PC-3 (cell line): ENCODE data around the gene MRI1. TPM values are rescaled to one million over a fixed set of nuclear protein-coding genes. Genes with fewer than 3 reads are reported as not detected.

ENCODE experiments used
- ATAC-seq: fragments of 200-7000 bp; cut with Tn5 transposase; 2 replicates; pipeline ENCODE4 v1.9.1; 2020; ENCODE audit warnings: mild to moderate bottlenecking, moderate library complexity
- Bru-seq: library from RNA; stranded (reverse); fragments of 400-500 nt; gene quantifications from one replicate; lab custom pipeline; 2021; lab: Mats Ljungman, UMichigan
- BruChase-seq, 2 experiments: library from RNA; stranded (reverse); fragments of 400-500 nt; gene quantifications; one replicate each; lab custom pipeline; 2021; lab: Mats Ljungman, UMichigan
- BruUV-seq: library from RNA; stranded (reverse); fragments of 400-500 nt; replicated peaks from 2 replicates; lab custom pipeline; 2021; lab: Mats Ljungman, UMichigan
- CTCF ChIA-PET: fragments of 300-600 bp; sonication (Branson Sonifier 250); formaldehyde crosslinking; loops from one replicate; lab custom pipeline; 2022; ENCODE audit warnings: antibody characterized with exemption; lab: Charles Lee
- POLR2A ChIA-PET: fragments of 300-600 bp; sonication (Branson Sonifier 250); formaldehyde crosslinking; loops from one replicate; lab custom pipeline; 2022; ENCODE audit warnings: antibody characterized with exemption; ENCODE audit not compliant: unreplicated experiment; lab: Charles Lee
- DNase-seq: peaks from one replicate; pipeline ENCODE4 v3.0.0-alpha.2; 2015
- H2AFZ ChIP-seq: fragments of 300-600 bp; sonication (generic); 2 replicates; pipeline ENCODE4 v1.6.0; 2016; ENCODE audit warnings: antibody characterized with exemption, low read length
- H3F3A ChIP-seq: fragments of 300-600 bp; sonication (generic); one replicate; pipeline ENCODE4 v1.6.0; 2017; ENCODE audit warnings: antibody characterized with exemption, low read length, control low read depth, mild to moderate bottlenecking; ENCODE audit not compliant: unreplicated experiment
- H3K27ac ChIP-seq: fragments of 300-600 bp; sonication (generic); 2 replicates; pipeline ENCODE4 v1.5.1; 2016; ENCODE audit warnings: mild to moderate bottlenecking, low read length
- H3K27me3 ChIP-seq: fragments of 300-600 bp; sonication (generic); 2 replicates; pipeline ENCODE4 v1.6.1; 2016; ENCODE audit warnings: low read length, mixed read lengths
- H3K36me3 ChIP-seq: fragments of 300-600 bp; sonication (generic); 2 replicates; pipeline ENCODE4 v1.6.1; 2016; ENCODE audit warnings: low read depth, mixed run types, low read length, mixed read lengths
- H3K4me1 ChIP-seq: fragments of 300-600 bp; sonication (generic); 2 replicates; pipeline ENCODE4 v1.5.1; 2016; ENCODE audit warnings: low read length; ENCODE audit not compliant: insufficient read depth
- H3K4me2 ChIP-seq: fragments of 300-600 bp; sonication (generic); 2 replicates; pipeline ENCODE4 v1.6.0; 2016; ENCODE audit warnings: low read length
- H3K4me3 ChIP-seq: fragments of 300-600 bp; sonication (generic); 2 replicates; pipeline ENCODE4 v1.5.1; 2016; ENCODE audit warnings: mild to moderate bottlenecking, low read length, mixed read lengths
- H3K79me2 ChIP-seq: fragments of 300-600 bp; sonication (generic); 2 replicates; pipeline ENCODE4 v1.6.1; 2017; ENCODE audit warnings: low read length, mixed read lengths
- H3K9ac ChIP-seq: fragments of 300-600 bp; sonication (generic); 2 replicates; pipeline ENCODE4 v1.6.0; 2016; ENCODE audit warnings: mild to moderate bottlenecking, low read length
- H3K9me2 ChIP-seq: fragments of 300-600 bp; sonication (generic); replicated peaks from 2 replicates; pipeline ENCODE4 v1.6.1; 2016; ENCODE audit warnings: mixed run types, low read length, mixed read lengths
- H3K9me3 ChIP-seq: fragments of 300-600 bp; sonication (generic); 2 replicates; pipeline ENCODE4 v1.6.1; 2016; ENCODE audit warnings: low read length, mixed read lengths
- H4K20me1 ChIP-seq: fragments of 300-600 bp; sonication (generic); 2 replicates; pipeline ENCODE4 v1.6.1; 2016; ENCODE audit warnings: low read length, mixed read lengths
- EZH2 ChIP-seq: fragments of 300-600 bp; sonication (generic); IDR thresholded peaks from one replicate; pipeline ENCODE4 v1.6.1; 2017; ENCODE audit warnings: antibody characterized with exemption, mild to moderate bottlenecking, low read length; ENCODE audit not compliant: unreplicated experiment
- intact Hi-C: fragments of 100-400 bp; cut with micrococcal nuclease; formaldehyde crosslinking; loops from 2 replicates; pipeline ENCODE4 v1.9.0; 2023
- long read RNA-seq: library from polyadenylated mRNA; unstranded; transcript quantifications from one replicate; pipeline ENCODE4 v2.0.0, GENCODE V29; 2021; ENCODE audit not compliant: unreplicated experiment
- total RNA-seq: library from RNA; depleted of rRNA; stranded (reverse); fragments of >200 nt; gene quantifications from 2 replicates; pipeline ENCODE4 v1.2.3, GENCODE V29; 2014; rRNA removed
- TF ChIP-seq, protein P1 (sequence below): fragments of 300-600 bp; sonication (generic); conservative IDR thresholded peaks from 2 replicates; pipeline ENCODE4 v1.5.1; 2017; ENCODE audit warnings: antibody characterized with exemption, low read depth, mild to moderate bottlenecking, low read length

Gene MRI1
- total RNA-seq = 85.2 and 140 TPM in 2 replicates
- Bru-seq, nascent RNA = percentile 69 among the genes with signal in this experiment
- BruChase-seq, experiment 1, labeled RNA remaining after a 6-hour chase = percentile 80 among the genes with signal in this experiment
- percentile 84 among the genes with signal in this experiment for BruChase-seq, experiment 2, labeled RNA remaining after a 2-hour chase
- long read RNA-seq, transcript MRI1-201 (6 exons, 1,735 nt) = major isoform, 6 of 29 reads
- long read RNA-seq, partial matches to known transcripts = 6 of 29 reads
- long read RNA-seq, other reads (novel, unspliced or antisense) = 17 of 29 reads

- peaks cover 16% of the 10 kb centered on the region; the same call in 1 of the 2 replicates for H3K36me3 ChIP-seq
- intact Hi-C loops = no loop called here
- CTCF ChIA-PET = interaction anchor here (1.1 kb wide), 1 partner anchor 98 kb away, joined by 5 read pairs; no protein-coding TSS in a partner anchor
- peak; percentile 55 for DNase-seq
- no peaks in the 10 kb centered on the region for H3K9me3 ChIP-seq
- peaks cover 43% of the 10 kb centered on the region for H3K79me2 ChIP-seq
- H3K27ac ChIP-seq = peak within 1 kb of the TSS; percentile 41; the same call in 1 of the 2 replicates
- TF ChIP-seq, protein P1, sequence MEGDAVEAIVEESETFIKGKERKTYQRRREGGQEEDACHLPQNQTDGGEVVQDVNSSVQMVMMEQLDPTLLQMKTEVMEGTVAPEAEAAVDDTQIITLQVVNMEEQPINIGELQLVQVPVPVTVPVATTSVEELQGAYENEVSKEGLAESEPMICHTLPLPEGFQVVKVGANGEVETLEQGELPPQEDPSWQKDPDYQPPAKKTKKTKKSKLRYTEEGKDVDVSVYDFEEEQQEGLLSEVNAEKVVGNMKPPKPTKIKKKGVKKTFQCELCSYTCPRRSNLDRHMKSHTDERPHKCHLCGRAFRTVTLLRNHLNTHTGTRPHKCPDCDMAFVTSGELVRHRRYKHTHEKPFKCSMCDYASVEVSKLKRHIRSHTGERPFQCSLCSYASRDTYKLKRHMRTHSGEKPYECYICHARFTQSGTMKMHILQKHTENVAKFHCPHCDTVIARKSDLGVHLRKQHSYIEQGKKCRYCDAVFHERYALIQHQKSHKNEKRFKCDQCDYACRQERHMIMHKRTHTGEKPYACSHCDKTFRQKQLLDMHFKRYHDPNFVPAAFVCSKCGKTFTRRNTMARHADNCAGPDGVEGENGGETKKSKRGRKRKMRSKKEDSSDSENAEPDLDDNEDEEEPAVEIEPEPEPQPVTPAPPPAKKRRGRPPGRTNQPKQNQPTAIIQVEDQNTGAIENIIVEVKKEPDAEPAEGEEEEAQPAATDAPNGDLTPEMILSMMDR = 0 out of 2 replicates have a peak, but pooled peaks have one; percentile 13
- TF ChIP-seq EZH2 = no peak
- ATAC-seq = peak; percentile 80
- POLR2A ChIA-PET = interaction anchor here (0.6 to 0.7 kb wide), 2 partner anchors 19 to 75 kb away, joined by 3 read pairs; no protein-coding TSS in a partner anchor
- H3K9me2 ChIP-seq = no peaks in the 10 kb centered on the region
- peak within 1 kb of the TSS; percentile 98 for H3K4me2 ChIP-seq
- peak within 1 kb of the TSS; percentile 97 for H3K9ac ChIP-seq
- peaks cover 10% of the 10 kb centered on the region; the same call in 1 of the 2 replicates for H3K4me1 ChIP-seq
- BruUV-seq = TSS peak; percentile 97
- no peaks in the 10 kb centered on the region for H3F3A ChIP-seq
- H2AFZ ChIP-seq = peak within 1 kb of the TSS; percentile 97
- H3K27me3 ChIP-seq = no peaks in the 10 kb centered on the region
- peak within 1 kb of the TSS; percentile 96 for H3K4me3 ChIP-seq
- H4K20me1 ChIP-seq = no peaks in the 10 kb centered on the region
Measured at GRCh38 chr19:13764101-13764807, at the start of gene MRI1. TSS of gene MRI1 (plus strand) at chr19:13764522. CDS start at chr19:13764589, 67 bp downstream.

DNA sequence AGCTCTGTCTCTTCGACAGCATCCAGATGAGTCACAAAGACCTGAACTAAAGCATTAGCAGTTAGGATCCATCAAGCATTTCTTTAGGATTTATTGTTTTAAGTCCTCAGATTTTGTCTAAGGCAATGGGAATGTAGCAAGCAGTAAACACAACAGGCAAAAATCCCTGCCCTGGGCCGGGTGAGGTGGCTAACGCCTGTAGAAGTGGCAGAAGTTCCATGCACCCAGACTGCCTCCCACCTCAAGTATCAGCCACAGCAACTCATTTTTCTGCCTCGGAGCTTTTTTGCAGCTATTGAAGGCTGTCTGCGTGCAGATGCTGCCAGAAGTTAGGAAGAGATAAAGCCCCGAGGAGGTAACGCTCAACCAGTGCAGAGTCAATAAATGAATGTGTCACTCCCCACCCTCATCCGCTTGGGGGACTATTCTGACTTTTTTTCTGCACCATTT is 47.1 kb upstream of the MRI1 start:
- BruUV-seq = no TSS peak
- ChIA-PET CTCF (interaction anchor here (0.6 to 1.3 kb wide), 4 partner anchors 14 to 390 kb away, joined by 3 to 6 read pairs (median 4); no protein-coding TSS in a partner anchor), POLR2A (interaction anchor here (0.5 to 0.6 kb wide), 3 partner anchors 11 to 489 kb away, joined by 3 to 10 read pairs (median 4); no protein-coding TSS in a partner anchor)
- Histone ChIP-seq H3K9me2 (no peaks in the 10 kb centered on the region), H3K4me2 (peak overlapping the region; percentile 77), H3K4me3 (peak overlapping the region; percentile 28; the same call in 1 of the 2 replicates), H3F3A (peaks cover 7% of the 10 kb centered on the region), H3K27me3 (no peaks in the 10 kb centered on the region), H3K9me3 (no peaks in the 10 kb centered on the region), H3K27ac (peak overlapping the region; percentile 64), H3K4me1 (peaks cover 23% of the 10 kb centered on the region), H3K9ac (peak overlapping the region; percentile 6), H3K36me3 (no peaks in the 10 kb centered on the region), H4K20me1 (no peaks in the 10 kb centered on the region), H3K79me2 (no peaks in the 10 kb centered on the region), H2AFZ (peak overlapping the region; percentile 54)
- ATAC-seq = peak; percentile 88
- TF ChIP-seq, protein P1 = peak; percentile 39; the same call in 1 of the 2 replicates
- no peak for TF ChIP-seq EZH2
- DNase-seq = peak; percentile 90
- intact Hi-C loops = loop anchor here (1.0 to 5.0 kb wide), 2 partner anchors 96 to 440 kb away; no protein-coding TSS in a partner anchor
